Measurements from ENCODE around the gene KCNG4.

The KCNG4 gene

DNA sequence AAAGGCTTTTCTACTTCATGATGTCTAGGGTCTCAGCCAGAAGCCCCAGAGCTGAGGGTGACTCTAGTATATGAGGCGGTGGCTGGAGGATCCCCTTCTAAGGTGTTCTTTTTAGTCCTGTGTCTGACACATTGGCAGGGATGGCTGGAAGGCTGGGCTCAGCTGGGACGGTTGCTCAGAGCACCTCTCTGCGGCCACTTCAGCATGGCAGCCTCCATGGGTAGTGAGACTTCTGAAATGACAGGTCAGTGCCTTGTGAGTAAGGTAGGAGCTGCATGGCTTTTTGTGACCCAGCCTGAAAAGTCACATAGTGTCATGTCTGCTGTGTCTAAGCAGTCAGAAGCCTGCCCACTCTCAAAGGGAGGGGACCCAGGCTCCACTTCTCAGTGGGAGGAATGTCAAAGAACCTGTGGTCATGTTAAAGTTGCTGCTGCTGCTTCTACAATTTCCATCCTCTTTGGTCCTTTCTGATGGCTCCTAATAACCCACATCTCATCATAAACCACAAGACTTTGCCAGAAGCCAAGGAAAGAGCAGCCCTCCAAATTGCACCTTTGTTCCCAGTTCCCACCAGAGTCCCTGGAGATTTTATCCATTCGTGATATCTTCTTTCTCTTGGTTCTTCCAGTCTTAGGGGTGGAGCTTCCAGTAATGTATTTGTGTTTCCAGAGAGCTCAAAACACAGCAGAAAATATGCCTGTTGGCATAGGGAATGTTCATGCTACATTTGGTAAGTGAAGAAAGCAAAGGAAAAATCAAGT is 15.4 kb upstream of the KCNG4 start:
- H3K4me3 ChIP-seq (ENCODE audit: low read length), result no peak overlapping the region
- H3K36me3 ChIP-seq (ENCODE audit: insufficient read depth, low read length), result no peaks in the 10 kb centered on the region
- H3K4me1 ChIP-seq (ENCODE audit: insufficient read depth, low read length), result peaks cover 24% of the 10 kb centered on the region
- H3K27me3 ChIP-seq (ENCODE audit: insufficient read depth, low read length), result no peaks in the 10 kb centered on the region
- H2AFZ ChIP-seq (ENCODE audit: low read depth, low read length), result no peak overlapping the region
- no peaks in the 10 kb centered on the region for H3K9me3 ChIP-seq (ENCODE audit: low read length)

DNA sequence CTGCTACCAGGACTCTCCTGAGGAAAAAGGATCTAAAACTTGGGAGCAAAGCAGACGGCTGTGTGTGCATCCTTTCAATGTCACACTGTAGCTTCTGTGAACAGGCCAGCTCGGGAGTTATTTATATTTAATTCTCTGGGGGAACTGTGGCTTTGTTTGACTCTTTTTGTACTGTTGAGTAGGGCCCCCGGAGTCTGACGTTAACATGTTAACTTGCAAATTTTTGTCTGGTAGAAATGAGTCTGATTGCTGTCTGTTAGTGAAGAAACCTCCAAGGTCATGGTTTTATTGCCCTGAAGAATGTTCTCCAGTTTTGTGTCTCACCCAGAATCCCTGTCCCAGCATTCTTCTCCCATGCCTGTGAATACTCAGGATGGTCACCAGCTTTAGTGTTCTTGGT is 14.2 kb upstream of the KCNG4 start:
- Histone ChIP-seq H3K9me3 (ENCODE audit: low read length) (no peaks in the 10 kb centered on the region), H2AFZ (ENCODE audit: low read depth, low read length) (no peak overlapping the region), H3K4me1 (ENCODE audit: insufficient read depth, low read length) (peaks cover 24% of the 10 kb centered on the region), H3K4me3 (ENCODE audit: low read length) (no peak overlapping the region), H3K36me3 (ENCODE audit: insufficient read depth, low read length) (no peaks in the 10 kb centered on the region), H3K27me3 (ENCODE audit: insufficient read depth, low read length) (peaks cover 4% of the 10 kb centered on the region)

- H3K4me3 ChIP-seq (ENCODE audit: low read length), result no peak overlapping the region
- peaks cover 4% of the 10 kb centered on the region for H3K27me3 ChIP-seq (ENCODE audit: insufficient read depth, low read length)
- no peaks in the 10 kb centered on the region for H3K36me3 ChIP-seq (ENCODE audit: insufficient read depth, low read length)
- H3K9me3 ChIP-seq (ENCODE audit: low read length), result no peaks in the 10 kb centered on the region
- no peak overlapping the region for H2AFZ ChIP-seq (ENCODE audit: low read depth, low read length)
- H3K4me1 ChIP-seq (ENCODE audit: insufficient read depth, low read length), result peaks cover 24% of the 10 kb centered on the region
Measured at GRCh38 chr16:84253173-84253572, 13.4 kb upstream of the KCNG4 start.

DNA sequence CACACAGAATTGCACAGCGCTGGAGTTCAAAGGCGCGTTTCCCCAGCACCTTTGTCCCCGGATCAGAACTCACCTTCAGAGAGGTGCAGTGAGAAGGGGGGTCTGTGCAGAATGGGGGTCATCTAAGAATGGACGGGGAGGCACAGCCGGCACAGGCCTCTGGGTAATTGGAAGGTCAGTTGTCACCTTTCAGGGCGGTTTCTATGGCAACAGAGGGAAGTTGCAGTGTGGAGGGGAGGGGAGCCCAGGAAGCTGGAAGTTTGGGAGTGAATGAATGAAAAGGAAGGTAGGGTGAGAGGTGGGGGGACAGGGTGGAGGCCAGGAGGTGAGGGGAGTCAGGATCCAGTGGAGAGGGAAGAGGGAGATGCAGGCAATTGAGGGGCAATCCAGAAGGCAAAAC is 12.4 kb upstream of the KCNG4 start:
- Histone ChIP-seq H3K9me3 (ENCODE audit: low read length) (no peaks in the 10 kb centered on the region), H3K27me3 (ENCODE audit: insufficient read depth, low read length) (peaks cover 4% of the 10 kb centered on the region), H3K4me1 (ENCODE audit: insufficient read depth, low read length) (peaks cover 24% of the 10 kb centered on the region), H2AFZ (ENCODE audit: low read depth, low read length) (no peak overlapping the region), H3K4me3 (ENCODE audit: low read length) (no peak overlapping the region), H3K36me3 (ENCODE audit: insufficient read depth, low read length) (no peaks in the 10 kb centered on the region)

- Histone ChIP-seq H3K4me3 (ENCODE audit: low read length) (no peak overlapping the region), H3K27me3 (ENCODE audit: insufficient read depth, low read length) (peaks cover 4% of the 10 kb centered on the region), H3K9me3 (ENCODE audit: low read length) (peaks cover 3% of the 10 kb centered on the region), H2AFZ (ENCODE audit: low read depth, low read length) (no peak overlapping the region), H3K36me3 (ENCODE audit: insufficient read depth, low read length) (no peaks in the 10 kb centered on the region), H3K4me1 (ENCODE audit: insufficient read depth, low read length) (peaks cover 7% of the 10 kb centered on the region)
Measured at GRCh38 chr16:84247844-84248243, 8.0 kb upstream of the KCNG4 start.

GRCh38 chr16:84247331-84247730 is 7.5 kb upstream of the KCNG4 start:
- Histone ChIP-seq H3K36me3 (ENCODE audit: insufficient read depth, low read length) (no peaks in the 10 kb centered on the region), H3K27me3 (ENCODE audit: insufficient read depth, low read length) (peaks cover 4% of the 10 kb centered on the region), H3K9me3 (ENCODE audit: low read length) (peaks cover 3% of the 10 kb centered on the region), H3K4me3 (ENCODE audit: low read length) (no peak overlapping the region), H2AFZ (ENCODE audit: low read depth, low read length) (no peak overlapping the region), H3K4me1 (ENCODE audit: insufficient read depth, low read length) (peaks cover 4% of the 10 kb centered on the region)

GRCh38 chr16:84246679-84247077 is 6.9 kb upstream of the KCNG4 start:
- no peaks in the 10 kb centered on the region for H3K4me1 ChIP-seq (ENCODE audit: insufficient read depth, low read length)
- no peak overlapping the region for H2AFZ ChIP-seq (ENCODE audit: low read depth, low read length)
- no peak overlapping the region for H3K4me3 ChIP-seq (ENCODE audit: low read length)
- H3K9me3 ChIP-seq (ENCODE audit: low read length), result peaks cover 3% of the 10 kb centered on the region
- peaks cover 4% of the 10 kb centered on the region for H3K27me3 ChIP-seq (ENCODE audit: insufficient read depth, low read length)
- H3K36me3 ChIP-seq (ENCODE audit: insufficient read depth, low read length), result no peaks in the 10 kb centered on the region

DNA sequence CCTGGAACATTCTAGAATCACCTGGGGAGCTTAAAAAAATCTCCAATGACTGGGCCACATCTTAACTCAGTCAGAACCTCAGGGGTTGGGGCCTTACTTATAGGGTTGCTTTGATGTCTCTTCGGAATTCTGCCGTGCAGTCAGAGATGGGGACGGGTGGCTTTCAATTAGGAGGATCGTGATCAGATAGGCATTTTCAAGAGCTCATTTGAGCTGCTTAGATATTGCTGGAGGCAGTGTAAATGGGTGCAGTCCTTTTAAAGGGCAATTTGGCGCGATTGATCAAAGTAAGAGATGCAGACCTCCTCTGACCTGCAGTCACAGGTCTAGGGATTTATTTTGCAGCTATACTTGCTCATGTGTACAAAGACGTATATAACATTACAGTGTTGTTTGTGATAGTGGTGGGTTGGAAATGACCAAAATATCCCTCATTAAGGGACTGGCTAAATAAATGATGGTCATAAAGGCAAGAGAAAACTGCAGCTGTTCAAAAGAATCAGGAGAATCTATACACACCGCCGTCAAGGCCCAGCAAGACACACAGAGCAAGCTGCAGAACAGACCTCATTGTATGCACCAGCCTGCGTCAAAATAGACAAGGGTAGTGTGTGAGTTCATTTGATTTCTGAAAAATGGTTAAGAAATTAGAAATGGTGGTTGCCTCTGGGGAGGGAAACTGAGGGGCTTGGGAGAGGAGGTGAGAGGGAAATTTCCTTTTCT is 6.3 kb upstream of the KCNG4 start:
- no peaks in the 10 kb centered on the region for H3K4me1 ChIP-seq (ENCODE audit: insufficient read depth, low read length)
- H3K36me3 ChIP-seq (ENCODE audit: insufficient read depth, low read length), result no peaks in the 10 kb centered on the region
- no peak overlapping the region for H2AFZ ChIP-seq (ENCODE audit: low read depth, low read length)
- H3K27me3 ChIP-seq (ENCODE audit: insufficient read depth, low read length), result peaks cover 4% of the 10 kb centered on the region
- H3K9me3 ChIP-seq (ENCODE audit: low read length), result peaks cover 3% of the 10 kb centered on the region
- H3K4me3 ChIP-seq (ENCODE audit: low read length), result no peak overlapping the region

DNA sequence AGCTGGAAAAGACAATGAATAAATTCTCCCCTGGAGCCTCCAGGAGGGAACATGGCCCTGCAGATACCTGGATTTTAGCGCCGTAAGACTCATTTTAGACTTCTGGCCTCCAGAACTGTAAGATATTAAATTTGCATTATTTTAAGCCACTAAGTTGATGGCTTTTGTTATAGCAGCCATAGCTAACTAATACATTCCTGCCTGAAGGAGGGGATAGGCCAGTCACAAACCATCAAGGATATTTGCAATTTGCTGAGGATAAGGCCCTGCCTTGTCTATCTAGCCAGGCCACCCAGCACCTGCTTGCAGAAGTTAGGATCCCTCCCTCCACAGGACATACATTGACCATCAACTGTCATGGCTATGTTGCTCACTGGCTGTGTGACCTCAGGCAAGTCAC is 4.9 kb upstream of the KCNG4 start:
- no peaks in the 10 kb centered on the region for H3K36me3 ChIP-seq (ENCODE audit: insufficient read depth, low read length)
- H2AFZ ChIP-seq (ENCODE audit: low read depth, low read length), result no peak overlapping the region
- peaks cover 4% of the 10 kb centered on the region for H3K27me3 ChIP-seq (ENCODE audit: insufficient read depth, low read length)
- H3K4me1 ChIP-seq (ENCODE audit: insufficient read depth, low read length), result no peaks in the 10 kb centered on the region
- peaks cover 3% of the 10 kb centered on the region for H3K9me3 ChIP-seq (ENCODE audit: low read length)
- no peak overlapping the region for H3K4me3 ChIP-seq (ENCODE audit: low read length)

DNA sequence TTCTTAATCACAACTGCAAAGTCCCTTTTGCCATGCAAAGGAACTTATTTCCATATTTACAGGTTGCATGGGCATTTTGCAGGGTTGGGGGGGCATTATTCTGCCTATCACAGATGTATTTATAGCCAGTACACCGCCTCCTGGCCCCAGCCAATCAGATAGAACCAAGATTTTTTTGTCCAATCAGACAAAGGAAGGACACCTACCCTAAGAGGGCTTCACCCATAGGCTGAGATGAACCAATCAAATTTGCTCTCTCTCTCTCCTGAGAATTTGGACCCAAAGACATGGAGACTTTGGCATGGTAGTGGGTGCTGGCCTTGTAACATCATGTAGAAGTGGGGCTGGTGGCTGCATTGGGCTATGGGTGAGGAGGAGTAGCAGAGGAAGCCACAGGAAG is 3.9 kb upstream of the KCNG4 start:
- Histone ChIP-seq H3K9me3 (ENCODE audit: low read length) (peaks cover 3% of the 10 kb centered on the region), H3K4me1 (ENCODE audit: insufficient read depth, low read length) (no peaks in the 10 kb centered on the region), H3K27me3 (ENCODE audit: insufficient read depth, low read length) (no peaks in the 10 kb centered on the region), H3K36me3 (ENCODE audit: insufficient read depth, low read length) (no peaks in the 10 kb centered on the region), H2AFZ (ENCODE audit: low read depth, low read length) (no peak overlapping the region), H3K4me3 (ENCODE audit: low read length) (no peak overlapping the region)

DNA sequence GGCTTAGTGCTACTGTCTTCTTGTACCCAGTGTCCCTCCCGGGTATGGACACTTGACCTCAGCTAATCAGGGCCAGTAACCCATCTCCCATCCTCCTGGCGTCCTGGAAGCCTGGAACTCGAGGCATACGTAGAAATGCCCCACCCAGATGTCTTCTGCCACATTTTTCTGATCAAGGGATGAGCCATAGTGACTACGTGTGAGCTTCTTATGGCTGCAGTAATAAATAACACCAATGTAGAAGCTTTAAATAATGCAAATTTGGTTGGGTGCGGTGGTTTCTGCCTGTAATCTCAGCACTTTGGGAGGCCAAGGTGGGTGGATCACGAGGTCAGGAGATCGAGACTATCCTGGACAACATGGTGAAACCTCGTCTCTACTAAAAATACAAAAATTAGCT is 3.0 kb upstream of the KCNG4 start:
- Histone ChIP-seq H3K27me3 (ENCODE audit: insufficient read depth, low read length) (no peaks in the 10 kb centered on the region), H3K4me1 (ENCODE audit: insufficient read depth, low read length) (no peaks in the 10 kb centered on the region), H2AFZ (ENCODE audit: low read depth, low read length) (no peak overlapping the region), H3K9me3 (ENCODE audit: low read length) (peaks cover 3% of the 10 kb centered on the region), H3K4me3 (ENCODE audit: low read length) (no peak overlapping the region), H3K36me3 (ENCODE audit: insufficient read depth, low read length) (no peaks in the 10 kb centered on the region)

- no peaks in the 10 kb centered on the region for H3K36me3 ChIP-seq (ENCODE audit: insufficient read depth, low read length)
- H3K4me3 ChIP-seq (ENCODE audit: low read length), result no peak overlapping the region
- peaks cover 2% of the 10 kb centered on the region for H3K27me3 ChIP-seq (ENCODE audit: insufficient read depth, low read length)
- H2AFZ ChIP-seq (ENCODE audit: low read depth, low read length), result no peak overlapping the region
- no peaks in the 10 kb centered on the region for H3K4me1 ChIP-seq (ENCODE audit: insufficient read depth, low read length)
- peaks cover 3% of the 10 kb centered on the region for H3K9me3 ChIP-seq (ENCODE audit: low read length)
Measured at GRCh38 chr16:84241778-84242177, 2.0 kb upstream of the KCNG4 start.

DNA sequence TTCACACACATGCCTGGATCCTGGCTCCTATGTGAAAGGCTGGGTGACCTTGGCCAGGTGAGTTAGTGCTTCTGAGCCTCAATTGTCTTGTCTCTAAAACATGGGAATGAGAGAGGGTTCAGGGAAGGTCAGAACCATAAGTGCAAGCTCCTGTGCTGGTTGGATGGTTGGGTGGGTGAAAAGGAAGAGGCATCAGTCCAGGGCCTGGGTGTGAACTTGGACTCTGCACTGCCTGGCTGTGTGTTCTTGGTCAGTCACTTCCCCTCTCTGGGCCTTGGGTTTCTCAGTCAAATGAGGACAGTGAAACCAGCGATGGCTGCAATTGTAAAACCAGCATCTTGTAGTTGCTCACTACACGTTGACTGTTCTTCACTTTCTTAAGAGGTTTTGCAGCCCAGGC is 643 bp upstream of the KCNG4 start:
- H3K36me3 ChIP-seq (ENCODE audit: insufficient read depth, low read length), result no peaks in the 10 kb centered on the region
- H3K4me1 ChIP-seq (ENCODE audit: insufficient read depth, low read length), result no peaks in the 10 kb centered on the region
- peaks cover 2% of the 10 kb centered on the region for H3K27me3 ChIP-seq (ENCODE audit: insufficient read depth, low read length)
- H3K4me3 ChIP-seq (ENCODE audit: low read length), result no peak overlapping the region
- peaks cover 3% of the 10 kb centered on the region for H3K9me3 ChIP-seq (ENCODE audit: low read length)
- H2AFZ ChIP-seq (ENCODE audit: low read depth, low read length), result no peak overlapping the region

Data from neuron (in vitro differentiated cells).